Measurements from ENCODE around the gene WNK2.

- no peak for TF ChIP-seq POLR2A (IDR thresholded peaks at IDR 0.05; ENCODE audit: low read length)
- no peak for TF ChIP-seq GATA1 (IDR thresholded peaks at IDR 0.05; ENCODE audit: low read depth, low read length)
These were observed 118.1 kb downstream of the WNK2 start for GRCh38 chr9:93301911-93302541.
